Endometrial microvascular endothelial cells (primary cell): ENCODE data around the gene STRA8. TPM values are rescaled to one million over a fixed set of nuclear protein-coding genes. Genes with fewer than 3 reads are reported as not detected.

Source experiments
- in situ Hi-C: cut with HindIII; loops from 2 replicates; pipeline ENCODE4 v1.10.0; 2017; ENCODE audit warnings: low sequenced_read_pairs, low pct_unique_long_range_greater_than_20kb; ENCODE audit errors: inconsistent ontology term
- total RNA-seq: library from RNA; depleted of rRNA; stranded (reverse); fragments of >200 nt; gene quantifications from one replicate; pipeline ENCODE4 v1.2.3, GENCODE V29; 2015; ENCODE audit errors: inconsistent ontology term

The STRA8 gene
- total RNA-seq, 1 donor from 2014 or later: not detected

DNA sequence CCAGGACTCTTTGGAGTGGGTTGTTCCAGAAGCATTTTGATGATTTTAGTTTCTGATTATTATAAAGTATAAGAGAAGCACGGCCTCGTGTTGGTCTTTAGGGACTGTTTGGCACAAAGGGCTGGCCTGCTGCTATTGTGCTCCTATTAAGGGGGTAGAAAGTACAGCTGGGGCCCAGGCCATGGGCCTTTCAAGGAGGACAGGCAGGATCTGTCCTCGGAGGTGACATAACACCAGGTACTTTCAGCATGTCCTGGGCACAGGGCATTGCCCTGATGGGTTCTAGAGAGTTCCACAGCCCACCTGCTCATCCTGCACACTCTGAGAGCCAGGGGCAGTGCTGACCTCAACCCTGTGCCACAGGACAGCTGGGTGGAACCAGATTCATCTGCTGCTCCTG lies 24.9 kb downstream of the STRA8 start:
- in situ Hi-C loops: no loop called here

DNA sequence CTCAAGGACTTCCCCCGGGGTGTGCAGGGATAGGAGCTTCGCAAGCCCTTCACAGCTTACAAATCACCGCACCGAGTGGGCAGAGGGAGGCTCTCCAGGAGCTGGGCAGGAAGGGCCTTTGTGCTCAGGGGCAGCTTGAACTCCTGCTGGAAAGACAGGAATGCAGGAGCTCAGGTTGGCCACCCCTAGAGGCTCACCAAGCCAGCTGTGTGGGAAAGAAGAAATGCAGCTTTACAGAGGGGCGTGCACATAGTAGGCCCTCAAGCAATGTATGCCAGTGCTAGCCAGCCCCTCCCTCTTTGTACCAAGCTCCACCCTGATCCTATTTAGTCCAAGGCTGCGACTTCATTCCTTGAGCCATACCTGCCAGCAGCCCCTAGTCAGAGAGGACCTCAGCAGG lies 26.1 kb downstream of the STRA8 start:
- in situ Hi-C loops: no loop called here

DNA sequence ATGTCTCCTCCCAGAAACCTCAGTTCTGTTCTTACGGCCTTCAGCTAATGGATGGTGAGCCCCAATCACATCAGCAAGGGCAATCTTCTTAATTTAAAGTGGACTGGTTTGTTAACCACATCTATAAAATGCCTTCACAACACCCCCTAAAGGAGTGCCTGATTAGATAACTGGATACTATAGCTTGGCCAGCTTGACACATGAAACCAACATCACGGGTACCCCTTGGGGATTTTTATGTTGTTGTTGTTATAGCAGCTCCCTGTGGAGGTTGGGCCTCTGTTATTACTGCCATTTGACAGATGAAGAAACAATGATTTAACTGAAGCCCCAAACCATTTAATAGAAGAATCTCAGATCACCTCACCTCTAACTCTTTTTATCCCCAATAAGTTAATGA lies 26.8 kb downstream of the STRA8 start:
- in situ Hi-C loops: no loop called here

DNA sequence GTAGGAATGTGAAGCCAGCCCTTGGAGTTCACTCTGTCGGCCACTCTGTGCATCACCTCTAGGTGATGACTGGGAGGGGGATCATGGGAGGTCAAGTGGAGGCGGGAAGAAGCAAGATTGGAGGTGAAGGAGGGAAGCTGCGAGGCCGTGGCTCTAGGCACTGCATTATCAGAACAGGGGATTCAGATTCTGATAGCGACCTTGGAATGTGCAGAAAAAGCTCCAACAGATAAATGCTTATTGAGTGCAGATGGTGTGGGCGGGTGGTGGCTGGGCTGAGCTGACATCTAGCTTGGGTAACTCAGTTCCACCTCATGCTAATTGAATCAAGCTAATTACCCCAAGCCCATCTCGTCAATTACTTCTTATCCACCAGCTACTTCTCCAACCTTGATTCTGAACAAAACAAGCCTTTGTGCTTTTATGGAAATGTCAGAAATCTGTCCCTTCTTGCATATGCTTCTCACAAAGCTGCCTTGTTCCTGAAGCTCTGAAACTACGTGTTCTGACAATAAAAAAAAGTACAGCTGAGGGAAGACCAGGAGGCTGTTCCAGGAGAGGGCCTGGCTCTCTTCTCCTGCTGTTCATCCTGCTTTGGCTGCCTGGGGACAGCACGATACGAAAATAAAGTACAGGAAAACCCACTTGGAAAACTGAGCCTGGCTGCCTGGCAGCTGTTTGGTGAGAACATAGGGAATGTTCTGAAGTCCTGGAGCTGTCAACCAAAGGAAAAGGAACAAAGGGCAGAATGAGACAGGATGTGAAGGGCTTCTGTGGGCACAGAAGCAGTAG lies 27.5 kb downstream of the STRA8 start:
- in situ Hi-C loops: no loop called here

DNA sequence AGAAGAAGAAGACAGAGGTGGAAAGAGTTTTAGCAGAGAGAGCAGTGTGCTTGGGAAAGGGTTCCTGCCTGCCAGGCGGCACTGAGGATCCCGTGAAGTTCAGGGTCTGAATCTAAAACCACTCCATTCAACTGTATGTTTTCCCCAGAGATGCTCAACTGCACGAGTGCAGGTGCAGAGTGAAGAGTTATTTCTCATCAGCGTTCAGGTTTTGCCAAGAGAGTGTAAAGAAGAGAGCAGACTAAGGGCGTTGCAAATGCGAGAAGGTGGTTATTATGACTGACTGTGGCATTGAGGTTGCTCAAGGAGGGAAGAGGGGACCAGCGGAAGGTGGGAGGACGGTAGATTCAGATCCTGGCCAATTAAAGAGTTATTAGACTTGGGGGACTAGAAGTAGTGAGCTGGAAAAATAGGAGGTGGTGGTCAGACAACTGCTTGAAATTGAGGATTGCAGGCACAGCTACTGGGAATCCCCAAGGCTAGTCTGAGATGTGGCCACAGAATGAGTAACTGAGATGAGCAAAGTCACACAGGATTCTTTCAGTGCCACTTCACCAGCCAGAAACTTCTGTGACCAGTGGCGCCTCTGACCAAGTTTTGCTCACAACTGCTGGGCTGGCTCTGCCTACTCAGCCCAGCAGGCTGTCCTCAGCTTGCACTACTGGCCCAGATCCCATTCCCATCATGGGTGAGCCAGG lies 29.1 kb downstream of the STRA8 start:
- in situ Hi-C loops: no loop called here

DNA sequence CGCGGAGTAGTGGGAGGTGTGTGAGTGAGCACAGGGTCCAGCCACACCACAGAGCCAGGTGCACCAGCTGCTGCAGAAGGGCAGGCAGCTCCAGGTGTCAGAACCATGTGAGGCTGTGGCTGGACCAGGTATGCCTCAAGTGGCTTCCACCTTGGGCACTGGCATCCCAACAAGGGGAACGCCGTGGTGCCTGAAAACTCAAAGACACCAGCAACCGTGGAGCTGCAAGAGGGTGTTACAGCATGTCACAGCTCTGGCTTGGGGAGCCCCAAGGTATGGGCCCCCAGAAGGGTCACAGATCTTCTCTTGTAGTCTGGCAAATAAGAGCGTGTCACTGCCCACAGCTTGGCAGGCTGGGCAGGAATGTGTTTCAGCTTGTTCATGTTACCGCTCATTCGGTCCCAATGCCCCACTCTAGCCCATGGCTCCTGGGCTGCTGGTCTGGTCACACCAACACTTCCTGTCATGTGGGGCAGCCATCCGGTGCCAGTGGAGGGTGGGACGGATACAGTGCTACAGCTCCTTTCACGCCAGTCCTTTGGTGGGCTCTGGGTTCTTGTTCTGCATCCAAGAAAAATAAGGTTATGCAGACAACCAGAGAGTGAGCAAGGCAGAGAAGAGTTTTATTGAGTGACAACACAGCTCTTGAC lies 29.8 kb downstream of the STRA8 start:
- in situ Hi-C loops: no loop called here

DNA sequence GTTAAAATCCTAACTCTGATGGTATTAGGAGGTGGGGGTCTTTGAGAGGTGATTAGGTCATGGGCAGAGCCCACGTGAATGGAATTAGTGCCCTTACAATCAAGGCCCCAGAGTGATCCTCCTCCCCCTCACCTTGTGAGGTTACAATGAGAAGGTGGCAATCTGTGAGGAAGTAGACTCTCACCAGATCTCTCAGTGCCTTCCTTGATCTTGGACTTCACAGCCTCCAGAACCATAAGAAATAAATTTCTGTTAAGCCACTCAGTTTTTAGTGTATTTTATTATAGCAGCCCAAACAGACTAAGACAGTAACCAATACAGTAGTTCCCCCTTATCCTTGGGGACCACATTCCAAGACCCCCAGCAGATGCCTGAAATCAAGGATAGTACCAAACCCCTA lies 32.0 kb downstream of the STRA8 start:
- in situ Hi-C loops: no loop called here

DNA sequence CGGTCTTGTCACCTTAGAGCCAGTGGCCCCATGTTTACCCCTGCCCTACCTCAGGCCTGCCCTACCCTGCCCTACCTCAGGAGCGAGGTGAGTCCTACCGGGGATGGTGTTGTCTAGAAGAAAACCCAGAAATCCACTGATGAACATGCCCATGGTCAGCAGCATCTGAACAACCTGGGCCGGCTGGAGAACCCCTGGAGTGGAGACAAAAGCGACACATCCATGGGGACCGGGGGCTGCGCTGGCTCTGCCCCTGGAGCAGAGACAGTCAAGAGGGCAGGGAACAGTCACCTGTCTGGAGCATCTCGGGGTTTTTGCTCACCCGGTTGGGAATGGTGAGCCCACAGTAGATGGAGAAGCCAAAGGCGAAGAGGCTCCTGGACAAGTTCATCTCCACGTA lies 36.3 kb downstream of the STRA8 start:
- in situ Hi-C loops: no loop called here

DNA sequence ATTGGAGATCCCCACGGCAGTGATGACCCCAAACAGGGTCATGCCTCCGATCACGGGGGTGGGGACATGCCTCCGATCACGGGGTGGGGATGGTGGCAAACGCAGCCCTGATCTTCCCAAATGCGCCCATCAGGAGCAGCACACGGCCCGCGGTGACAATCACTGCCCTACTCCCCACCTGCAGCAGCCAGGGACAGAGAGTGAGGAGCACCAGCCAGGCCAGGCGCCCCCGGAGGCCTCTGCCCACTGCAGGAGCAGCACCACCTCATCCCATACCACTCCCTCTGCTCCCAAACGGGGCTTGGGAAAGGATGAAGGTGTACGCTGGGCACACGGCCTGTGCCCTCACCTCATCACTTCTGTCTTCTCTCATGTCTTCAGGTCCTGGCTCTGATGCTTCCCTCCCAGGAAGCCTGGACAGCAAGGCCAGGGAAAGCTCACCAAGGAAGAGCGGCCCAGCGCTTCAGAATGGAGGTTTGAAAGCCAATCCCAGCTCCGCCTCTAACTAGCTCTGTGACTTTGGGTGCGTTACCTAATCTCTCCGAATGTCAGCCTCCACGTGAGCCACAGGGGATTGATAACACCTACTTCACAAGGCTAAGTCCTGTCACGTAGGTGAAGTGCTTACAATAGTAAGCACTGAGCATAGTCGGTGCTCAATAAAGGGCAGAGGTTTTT lies 37.1 kb downstream of the STRA8 start:
- in situ Hi-C loops: no loop called here

DNA sequence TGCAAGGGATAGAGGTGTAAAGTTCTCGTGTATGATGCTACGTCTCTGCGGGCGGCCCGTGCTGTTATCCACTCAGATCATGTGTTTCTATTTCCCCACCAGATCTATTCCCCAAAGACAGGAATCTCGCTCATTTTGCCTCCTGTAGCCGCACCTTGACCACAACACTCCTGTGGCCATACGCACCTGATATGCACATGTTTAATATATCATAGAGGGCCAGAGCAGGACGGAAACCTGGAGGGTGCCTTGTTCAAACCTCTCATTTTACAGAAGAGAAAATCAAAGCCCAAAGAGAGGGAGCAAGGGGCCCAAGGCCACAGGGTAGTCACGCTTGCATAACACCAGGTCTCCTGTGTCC lies 37.6 kb downstream of the STRA8 start:
- in situ Hi-C loops: no loop called here

DNA sequence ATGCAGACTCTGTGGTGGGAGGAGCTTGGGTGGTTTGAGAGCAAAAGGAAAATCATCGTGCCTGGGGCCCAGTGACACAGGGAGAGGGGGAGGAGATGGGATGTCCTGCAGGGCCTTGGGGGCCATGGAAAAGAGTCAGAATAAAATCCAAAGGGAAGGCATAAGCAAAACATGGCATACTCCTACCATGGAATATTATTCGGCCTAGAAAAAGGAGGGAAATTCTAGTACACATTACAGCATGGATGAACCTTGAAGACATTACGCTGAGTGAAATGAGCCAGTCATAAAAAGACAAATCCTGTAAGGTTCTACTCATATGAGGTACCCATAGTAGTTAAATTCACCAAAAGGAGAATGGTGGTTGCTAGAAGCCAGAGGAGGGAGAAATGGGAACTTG lies 38.7 kb downstream of the STRA8 start:
- in situ Hi-C loops: no loop called here

DNA sequence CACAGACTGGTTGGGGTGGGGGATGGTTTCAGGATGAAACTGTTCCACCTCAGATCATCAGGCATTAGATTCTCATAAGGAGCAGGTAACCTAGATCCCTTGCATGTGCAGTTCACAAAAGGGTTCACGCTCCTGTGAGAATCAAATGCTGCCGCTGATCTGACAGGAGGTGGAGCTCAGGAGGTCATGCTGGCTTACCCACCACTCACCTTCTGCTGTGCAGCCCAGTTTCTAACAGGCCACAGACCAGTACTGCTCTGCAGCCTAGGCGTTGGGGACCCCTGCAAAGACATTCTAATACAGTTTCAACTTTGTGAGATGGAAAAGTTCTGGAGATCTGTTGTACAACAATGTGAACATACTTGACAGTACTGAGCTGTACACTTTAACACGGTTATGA lies 39.9 kb downstream of the STRA8 start:
- in situ Hi-C loops: no loop called here

DNA sequence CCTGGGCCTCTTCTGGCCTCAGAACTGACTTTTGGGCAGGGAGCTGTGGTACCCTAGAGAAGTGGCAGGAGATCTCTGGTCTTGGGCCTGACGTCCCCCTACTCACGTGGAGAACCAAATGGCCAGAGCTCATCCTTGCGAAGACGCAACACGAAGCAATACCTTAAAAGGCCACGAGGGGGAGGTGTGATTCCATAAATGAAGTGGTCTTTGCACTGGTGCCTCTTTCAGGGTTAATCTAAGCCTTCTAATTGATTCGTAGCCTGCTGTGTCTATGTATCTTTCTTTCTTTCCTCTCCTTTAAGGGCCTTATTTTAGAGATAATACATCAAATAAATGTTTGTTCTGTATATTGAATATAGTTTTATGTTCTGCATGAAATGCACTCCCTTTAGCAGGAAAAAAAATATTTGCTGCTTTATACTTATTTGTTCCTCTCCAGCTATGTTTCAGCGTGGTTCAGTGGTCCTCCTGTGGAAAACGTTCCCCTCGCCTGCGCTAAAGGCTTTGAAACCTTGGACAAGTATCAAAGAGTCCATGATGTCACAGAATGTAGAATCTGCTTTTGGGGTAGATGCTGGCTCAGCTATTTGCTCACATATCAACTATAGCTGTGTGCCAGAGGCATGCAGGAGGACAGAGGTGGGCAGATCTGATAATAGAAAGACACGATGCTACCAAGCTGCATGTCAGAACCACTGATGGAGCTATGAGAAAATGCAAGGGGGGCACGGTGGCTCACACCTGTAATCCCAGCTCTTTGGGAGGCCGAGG lies 41.0 kb downstream of the STRA8 start:
- in situ Hi-C loops: no loop called here

DNA sequence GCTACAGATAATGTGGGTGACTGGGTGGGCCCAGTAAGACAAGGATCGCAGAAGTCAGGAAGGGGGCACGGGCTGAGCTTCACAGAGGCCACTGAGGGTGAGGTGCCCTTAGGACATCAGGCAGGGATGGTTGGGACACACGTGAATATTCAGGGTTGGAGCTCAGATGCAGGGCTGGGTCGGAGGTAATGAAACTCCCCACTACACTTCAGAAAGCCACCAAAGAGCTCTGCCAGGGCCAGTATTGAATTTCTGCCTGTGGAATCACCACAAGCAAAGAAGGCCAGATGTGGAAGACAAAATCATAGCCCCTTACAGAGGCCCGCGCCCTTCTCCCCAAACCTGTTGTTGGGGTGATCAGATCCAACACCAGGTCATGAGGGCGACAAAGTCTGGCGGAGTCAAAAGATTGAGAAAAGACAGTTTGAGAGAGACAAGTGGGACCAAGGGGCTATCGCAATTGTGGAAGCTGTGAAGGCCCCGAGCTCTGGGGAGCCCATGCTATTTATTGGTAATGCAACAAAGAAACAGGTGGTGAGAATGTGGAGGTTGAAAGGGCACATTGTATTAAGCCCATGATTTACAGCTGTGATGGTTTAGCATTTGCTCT lies 42.4 kb downstream of the STRA8 start:
- in situ Hi-C loops: no loop called here

DNA sequence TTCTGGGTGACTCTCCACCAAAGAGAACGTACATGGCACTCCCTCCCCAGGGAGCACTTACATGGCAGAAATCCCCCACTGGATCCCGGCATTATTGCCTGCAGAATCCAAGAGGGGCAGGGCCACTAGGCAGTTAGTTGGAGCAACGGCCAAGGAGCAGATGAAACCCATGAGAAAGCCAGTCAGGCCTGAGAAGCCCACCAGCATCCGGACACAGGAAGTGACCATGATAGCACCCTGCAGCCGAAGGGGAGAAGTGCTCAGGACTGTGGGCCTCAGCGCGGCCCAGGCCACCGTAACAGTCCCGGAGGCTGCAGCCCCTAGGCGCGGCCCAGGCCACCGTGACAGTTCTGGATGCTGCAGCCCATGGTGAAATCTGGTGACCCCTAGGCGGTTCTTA lies 43.5 kb downstream of the STRA8 start:
- in situ Hi-C loops: no loop called here

DNA sequence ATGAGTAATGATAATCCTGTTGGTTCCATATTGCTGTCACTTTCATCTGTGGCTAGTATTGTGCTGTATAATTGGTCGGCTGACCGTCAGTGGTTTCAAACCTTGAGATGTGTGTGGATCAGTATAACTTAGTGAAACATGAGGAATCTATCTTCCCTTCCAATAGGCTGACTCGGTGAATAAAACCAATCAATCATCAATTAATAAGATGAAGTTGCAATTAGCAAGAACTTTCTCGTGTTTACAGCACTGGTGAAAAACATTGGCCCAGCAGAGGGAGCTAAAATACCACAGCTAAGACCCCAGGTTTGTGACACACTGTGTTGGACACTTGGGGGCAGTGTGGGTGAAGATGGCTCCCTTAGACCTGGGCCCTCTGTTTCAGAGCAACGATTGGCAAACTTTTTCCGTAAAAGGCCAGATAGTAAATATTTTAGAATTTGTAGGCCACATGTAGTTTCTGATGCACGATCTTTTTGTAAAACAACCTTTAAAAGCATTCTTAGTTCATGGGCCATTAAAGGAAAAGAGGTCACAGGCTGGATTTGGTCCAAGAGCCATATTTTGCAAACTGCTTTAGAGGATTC lies 47.8 kb downstream of the STRA8 start:
- in situ Hi-C loops: no loop called here

DNA sequence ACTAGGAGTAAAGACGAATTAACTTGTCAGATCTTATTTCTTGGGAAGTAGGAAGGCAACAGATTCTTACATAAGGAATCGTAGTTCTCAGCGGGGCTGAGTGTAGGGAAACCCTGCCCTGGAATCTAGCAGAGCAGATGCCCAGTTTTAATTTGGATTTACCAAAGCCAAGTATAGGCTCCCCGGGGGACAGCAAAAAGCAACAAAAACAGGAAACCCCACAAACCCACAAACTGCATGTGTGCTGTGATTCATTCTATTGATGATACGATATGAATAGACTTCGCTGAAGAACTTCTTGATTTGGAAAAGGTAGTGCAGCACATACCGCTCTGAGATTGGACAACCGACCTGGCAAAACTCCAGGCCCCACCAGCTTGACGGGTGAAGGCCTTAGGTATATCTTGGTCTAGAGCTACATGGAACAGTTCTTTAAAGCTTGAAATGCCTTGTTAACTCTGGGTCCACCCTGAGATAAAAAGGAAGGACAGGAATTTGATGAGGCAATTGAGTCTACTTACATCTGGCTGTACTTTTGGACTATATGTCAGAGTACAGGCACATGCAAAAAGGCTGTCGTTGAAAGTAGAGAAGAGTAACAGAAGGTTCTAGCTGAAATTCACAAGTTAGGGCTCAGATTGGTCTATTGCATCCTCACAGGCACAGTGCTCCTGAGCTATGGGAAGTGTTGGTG lies 49.1 kb downstream of the STRA8 start:
- in situ Hi-C loops: no loop called here
